DOHH2 (cell line): ENCODE data around the gene PELI2.

Experiments
- H3F3A ChIP-seq: fragments of 200-600 bp; sonication (generic), shearing (Covaris generic); 2 replicates; pipeline ENCODE4 v1.6.0; 2016; ENCODE audit warnings: antibody characterized with exemption, mild to moderate bottlenecking; ENCODE audit not compliant: control insufficient read depth, insufficient read depth
- H3K27ac ChIP-seq: fragments of 200-600 bp; sonication (generic); 2 replicates; pipeline ENCODE4 v1.5.1; 2014; ENCODE audit warnings: low read depth, mild to moderate bottlenecking, low read length, moderate library complexity
- H3K27me3 ChIP-seq: fragments of 200-600 bp; sonication (generic); 2 replicates; pipeline ENCODE4 v1.6.1; 2014; ENCODE audit warnings: mild to moderate bottlenecking, low read length, mixed read lengths; ENCODE audit not compliant: control insufficient read depth
- H3K36me3 ChIP-seq: fragments of 200-600 bp; sonication (generic); 2 replicates; pipeline ENCODE4 v1.6.1; 2014; ENCODE audit warnings: mild to moderate bottlenecking, low read length, moderate library complexity, mixed read lengths; ENCODE audit not compliant: control insufficient read depth
- H3K4me1 ChIP-seq: fragments of 200-600 bp; sonication (generic); 2 replicates; pipeline ENCODE4 v1.6.1; 2014; ENCODE audit warnings: mild to moderate bottlenecking, low read length, mixed read lengths; ENCODE audit not compliant: control insufficient read depth
- H3K4me2 ChIP-seq: fragments of 200-600 bp; sonication (generic); 2 replicates; pipeline ENCODE4 v1.6.0; 2014; ENCODE audit warnings: mild to moderate bottlenecking, low read length, moderate library complexity
- H3K4me3 ChIP-seq: fragments of 200-600 bp; sonication (generic); 2 replicates; pipeline ENCODE4 v1.5.1; 2014; ENCODE audit warnings: mild to moderate bottlenecking, low read length, mixed read lengths
- H3K79me2 ChIP-seq: fragments of 200-600 bp; sonication (generic); 2 replicates; pipeline ENCODE4 v1.6.1; 2014; ENCODE audit warnings: mild to moderate bottlenecking, low read length, mixed read lengths; ENCODE audit not compliant: control insufficient read depth
- H3K9me2 ChIP-seq: fragments of 200-600 bp; sonication (generic); replicated peaks from 2 replicates; pipeline ENCODE4 v1.6.1; 2014; ENCODE audit warnings: mild to moderate bottlenecking, low read length, mixed read lengths; ENCODE audit not compliant: control insufficient read depth
- H3K9me3 ChIP-seq: fragments of 200-600 bp; sonication (generic); 2 replicates; pipeline ENCODE4 v1.6.1; 2014; ENCODE audit warnings: antibody characterized with exemption, low read length, mixed read lengths; ENCODE audit not compliant: control insufficient read depth, insufficient read depth
- H4K20me1 ChIP-seq: fragments of 200-600 bp; sonication (generic); 2 replicates; pipeline ENCODE4 v1.6.0; 2014; ENCODE audit warnings: low read depth, mild to moderate bottlenecking, antibody characterized with exemption, low read length, moderate library complexity; ENCODE audit not compliant: control insufficient read depth, insufficient read depth
- EZH2phosphoT487 ChIP-seq: fragments of 200-600 bp; sonication (generic); IDR thresholded peaks from 2 replicates; pipeline ENCODE4 v1.6.1; 2017; ENCODE audit warnings: borderline replicate concordance, mild to moderate bottlenecking, antibody characterized with exemption, low read length, moderate library complexity, mixed read lengths
- TF ChIP-seq, protein P1 (sequence below): fragments of 200-600 bp; sonication (generic); IDR thresholded peaks from one replicate; pipeline ENCODE4 v1.5.1; 2014; ENCODE audit warnings: antibody characterized with exemption, mild to moderate bottlenecking, low read depth, low read length; ENCODE audit not compliant: poor library complexity, severe bottlenecking

The PELI2 gene

DNA sequence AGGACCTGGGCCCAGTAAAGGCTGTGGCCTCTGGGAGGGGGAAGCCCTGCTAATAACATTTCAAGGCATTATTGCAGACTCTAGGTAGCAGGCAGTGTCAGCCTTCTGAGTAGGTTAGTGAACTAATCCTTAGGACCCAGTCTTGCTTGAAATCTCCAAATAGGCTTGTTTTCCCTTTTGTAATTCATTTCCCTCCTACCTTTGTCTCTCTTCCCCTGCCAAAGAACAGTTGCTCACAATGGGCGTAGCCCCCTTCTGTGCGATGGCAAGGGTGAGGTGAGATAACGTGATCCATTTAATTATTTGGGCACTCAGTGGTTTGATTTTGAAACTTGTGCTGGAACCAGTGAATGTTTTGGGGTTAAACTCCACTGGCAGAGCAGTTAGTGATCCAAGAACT, 10.9 kb downstream of the PELI2 start:
- no peak overlapping the region for H3K27ac ChIP-seq
- H3K4me2 ChIP-seq: no peak overlapping the region
- no peaks in the 10 kb centered on the region for H3F3A ChIP-seq
- H3K4me3 ChIP-seq: no peak overlapping the region
- H3K36me3 ChIP-seq: no peaks in the 10 kb centered on the region
- no peaks in the 10 kb centered on the region for H3K79me2 ChIP-seq
- TF ChIP-seq, protein P1, sequence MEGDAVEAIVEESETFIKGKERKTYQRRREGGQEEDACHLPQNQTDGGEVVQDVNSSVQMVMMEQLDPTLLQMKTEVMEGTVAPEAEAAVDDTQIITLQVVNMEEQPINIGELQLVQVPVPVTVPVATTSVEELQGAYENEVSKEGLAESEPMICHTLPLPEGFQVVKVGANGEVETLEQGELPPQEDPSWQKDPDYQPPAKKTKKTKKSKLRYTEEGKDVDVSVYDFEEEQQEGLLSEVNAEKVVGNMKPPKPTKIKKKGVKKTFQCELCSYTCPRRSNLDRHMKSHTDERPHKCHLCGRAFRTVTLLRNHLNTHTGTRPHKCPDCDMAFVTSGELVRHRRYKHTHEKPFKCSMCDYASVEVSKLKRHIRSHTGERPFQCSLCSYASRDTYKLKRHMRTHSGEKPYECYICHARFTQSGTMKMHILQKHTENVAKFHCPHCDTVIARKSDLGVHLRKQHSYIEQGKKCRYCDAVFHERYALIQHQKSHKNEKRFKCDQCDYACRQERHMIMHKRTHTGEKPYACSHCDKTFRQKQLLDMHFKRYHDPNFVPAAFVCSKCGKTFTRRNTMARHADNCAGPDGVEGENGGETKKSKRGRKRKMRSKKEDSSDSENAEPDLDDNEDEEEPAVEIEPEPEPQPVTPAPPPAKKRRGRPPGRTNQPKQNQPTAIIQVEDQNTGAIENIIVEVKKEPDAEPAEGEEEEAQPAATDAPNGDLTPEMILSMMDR: no peak
- TF ChIP-seq EZH2phosphoT487: no peak
- no peaks in the 10 kb centered on the region for H3K9me3 ChIP-seq
- H3K4me1 ChIP-seq: no peaks in the 10 kb centered on the region
- H3K9me2 ChIP-seq: no peaks in the 10 kb centered on the region
- H4K20me1 ChIP-seq: no peaks in the 10 kb centered on the region
- peaks cover 13% of the 10 kb centered on the region for H3K27me3 ChIP-seq

DNA sequence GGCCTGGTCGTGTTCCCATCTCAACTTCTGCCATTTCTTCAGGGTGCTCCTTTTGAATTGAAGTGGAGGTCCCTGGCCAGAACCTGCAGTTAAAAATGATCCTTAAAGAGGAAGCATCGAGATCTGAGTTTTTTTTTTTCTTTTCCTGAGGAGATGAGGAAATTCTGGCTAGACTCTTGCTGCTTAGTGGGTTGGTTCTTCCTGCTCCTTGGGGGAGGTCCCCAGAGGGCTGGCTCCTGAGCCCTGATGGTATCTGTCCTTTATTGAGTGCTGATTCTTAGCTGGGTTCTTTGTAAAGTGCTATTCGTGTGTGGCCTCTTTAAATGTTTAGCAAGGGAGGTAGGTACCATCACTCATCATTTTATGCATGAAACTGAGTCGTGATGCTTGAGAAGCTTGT, 11.7 kb downstream of the PELI2 start:
- Histone ChIP-seq H3K27ac (no peak overlapping the region), H3K27me3 (peaks cover 8% of the 10 kb centered on the region), H3K4me3 (no peak overlapping the region), H3K36me3 (no peaks in the 10 kb centered on the region), H4K20me1 (no peaks in the 10 kb centered on the region), H3K4me2 (no peak overlapping the region), H3K9me2 (no peaks in the 10 kb centered on the region), H3K4me1 (no peaks in the 10 kb centered on the region), H3K79me2 (no peaks in the 10 kb centered on the region), H3F3A (no peaks in the 10 kb centered on the region), H3K9me3 (no peaks in the 10 kb centered on the region)
- TF ChIP-seq, protein P1: no peak
- TF ChIP-seq EZH2phosphoT487: no peak

DNA sequence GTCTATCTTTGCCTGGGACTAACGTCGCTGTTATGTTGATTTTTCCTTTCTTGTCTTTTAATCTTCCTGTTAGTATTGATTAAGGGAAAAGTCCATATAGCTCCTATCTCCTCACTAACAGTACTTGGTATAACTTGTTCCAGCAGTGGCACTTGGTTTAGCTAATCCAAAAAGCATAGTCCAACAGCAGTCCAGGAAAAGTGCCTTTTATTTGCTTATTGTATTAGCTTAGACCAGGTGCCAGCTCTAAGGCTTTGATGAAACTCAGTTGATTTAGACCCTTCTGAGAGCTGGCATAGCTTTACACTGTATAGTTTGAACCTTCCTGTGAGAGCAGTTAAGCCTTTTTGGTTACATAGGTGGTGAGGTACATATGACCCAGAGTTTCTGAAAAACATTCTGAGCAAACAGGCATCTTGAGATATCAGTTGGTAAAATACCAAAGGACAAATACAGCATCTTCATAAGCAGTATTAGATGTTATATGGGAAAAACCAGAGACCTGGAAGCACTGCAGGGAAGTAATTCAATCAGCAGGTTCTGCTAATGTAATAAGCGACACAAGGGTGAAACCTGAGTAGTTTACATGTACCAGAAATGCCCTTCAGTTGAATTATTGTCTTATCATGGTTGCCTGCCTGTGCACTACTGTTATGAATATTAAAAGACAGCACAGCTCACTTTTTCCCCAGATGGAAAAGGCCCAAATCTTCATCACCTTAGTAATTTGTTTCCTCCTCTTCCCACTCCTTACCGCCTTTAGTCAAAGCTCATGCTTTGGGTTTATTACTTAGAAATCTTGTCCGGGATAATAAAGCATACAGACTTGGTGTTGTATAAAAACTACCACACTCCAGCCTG, 13.0 kb downstream of the PELI2 start:
- H3K4me1 ChIP-seq: no peaks in the 10 kb centered on the region

More for the DNA sequence above, 13.0 kb downstream of the PELI2 start:
- Histone ChIP-seq H3K36me3 (no peaks in the 10 kb centered on the region), H3K4me3 (no peak overlapping the region), H3K27ac (no peak overlapping the region), H4K20me1 (no peaks in the 10 kb centered on the region), H3K79me2 (no peaks in the 10 kb centered on the region), H3F3A (no peaks in the 10 kb centered on the region), H3K9me2 (no peaks in the 10 kb centered on the region), H3K4me2 (no peak overlapping the region), H3K27me3 (peaks cover 8% of the 10 kb centered on the region), H3K9me3 (no peaks in the 10 kb centered on the region)
- TF ChIP-seq, protein P1: no peak
- no peak for TF ChIP-seq EZH2phosphoT487
